Measurements from ENCODE around the gene HDAC6. TPM values are rescaled to one million over a fixed set of nuclear protein-coding genes. Genes with fewer than 3 reads are reported as not detected.
A peak's percentile ranks its signal among the peaks of the same experiment; 100 is the strongest.

HDAC6 gene
- 25.1 and 38.7 TPM in 2 replicates for total RNA-seq (2014; rRNA removed; shearing (Covaris generic); ENCODE audit: low replicate concordance)

GRCh38 chrX:48801280-48802088 lies at the start of gene HDAC6:
Gene HDAC6, plus strand, starts transcription at chrX:48802067. Its CDS starts 626 bp downstream, at chrX:48802693.
- Histone ChIP-seq H3K9me2 (replicated peaks; ENCODE audit: insufficient read depth, low read length) (no peaks in the 10 kb centered on the region), H4K20me1 (ENCODE audit: insufficient read depth, low read depth, low read length) (no peaks in the 10 kb centered on the region), H3K9ac (ENCODE audit: low read length) (peak within 1 kb of the TSS; percentile 85), H3K4me3 (ENCODE audit: low read length) (peak within 1 kb of the TSS; percentile 82), H3K79me2 (ENCODE audit: low read length) (0 out of 2 replicates have a peak, but pooled peaks cover 5% of the 10 kb centered on the region), H3K9me3 (ENCODE audit: low read length) (no peaks in the 10 kb centered on the region), H3K4me2 (ENCODE audit: low read depth, low read length, poor library complexity, severe bottlenecking) (peak within 1 kb of the TSS; percentile 78), H3K27ac (ENCODE audit: low read length) (peak within 1 kb of the TSS; percentile 78), H2AFZ (ENCODE audit: low read length) (0 out of 2 replicates have a peak within 1 kb of the TSS, but pooled peaks have one; percentile 67), H3K4me1 (ENCODE audit: low read length) (peaks cover 15% of the 10 kb centered on the region), H3K27me3 (ENCODE audit: low read length) (no peaks in the 10 kb centered on the region), H3K36me3 (ENCODE audit: insufficient read depth, low read length) (0 out of 2 replicates have a peak, but pooled peaks cover 2% of the 10 kb centered on the region)
- DNase-seq: peak; percentile 98

GRCh38 chrX:48752498-48752897 lies 49.4 kb upstream of the HDAC6 start:
- Histone ChIP-seq H3K4me1 (ENCODE audit: low read length) (no peaks in the 10 kb centered on the region), H3K4me3 (ENCODE audit: low read length) (no peak overlapping the region), H3K9me3 (ENCODE audit: low read length) (no peaks in the 10 kb centered on the region), H3K36me3 (ENCODE audit: insufficient read depth, low read length) (no peaks in the 10 kb centered on the region), H3K4me2 (ENCODE audit: low read depth, low read length, poor library complexity, severe bottlenecking) (no peak overlapping the region), H2AFZ (ENCODE audit: low read length) (no peak overlapping the region), H3K27me3 (ENCODE audit: low read length) (no peaks in the 10 kb centered on the region), H3K27ac (ENCODE audit: low read length) (no peak overlapping the region), H3K9me2 (replicated peaks; ENCODE audit: insufficient read depth, low read length) (no peaks in the 10 kb centered on the region), H4K20me1 (ENCODE audit: insufficient read depth, low read depth, low read length) (no peaks in the 10 kb centered on the region), H3K9ac (ENCODE audit: low read length) (no peak overlapping the region), H3K79me2 (ENCODE audit: low read length) (no peaks in the 10 kb centered on the region)
- DNase-seq: no peak

DNA sequence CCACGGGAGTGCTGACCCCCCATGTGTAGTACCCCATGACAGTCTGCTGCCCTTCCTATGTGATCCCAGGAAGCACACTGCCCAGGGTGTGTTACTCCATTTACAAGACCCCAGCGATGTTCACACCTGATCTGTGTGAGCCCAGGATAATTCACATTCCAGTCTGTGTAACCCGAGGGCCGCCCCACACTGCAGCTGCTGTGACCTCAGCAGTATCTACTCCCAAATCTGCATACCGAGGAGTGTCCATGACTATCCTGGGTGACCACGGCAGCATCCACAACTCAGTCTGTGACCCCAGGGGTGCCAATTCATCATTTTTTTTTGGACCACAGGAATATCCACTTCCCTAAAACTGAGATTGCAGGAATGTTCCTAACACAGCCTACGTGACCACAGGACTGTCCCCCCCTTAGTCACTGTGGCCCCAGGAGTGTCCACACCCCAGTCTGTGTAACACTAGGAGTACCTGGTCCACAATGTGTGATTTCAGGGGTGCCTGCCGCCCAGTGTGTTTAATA lies 48.1 kb upstream of the HDAC6 start:
- no peak overlapping the region for H3K4me3 ChIP-seq (ENCODE audit: low read length)
- H3K27me3 ChIP-seq (ENCODE audit: low read length): no peaks in the 10 kb centered on the region
- H4K20me1 ChIP-seq (ENCODE audit: insufficient read depth, low read depth, low read length): no peaks in the 10 kb centered on the region
- no peak overlapping the region for H2AFZ ChIP-seq (ENCODE audit: low read length)
- H3K4me1 ChIP-seq (ENCODE audit: low read length): no peaks in the 10 kb centered on the region
- H3K36me3 ChIP-seq (ENCODE audit: insufficient read depth, low read length): no peaks in the 10 kb centered on the region
- no peak for DNase-seq
- H3K79me2 ChIP-seq (ENCODE audit: low read length): no peaks in the 10 kb centered on the region
- H3K9me3 ChIP-seq (ENCODE audit: low read length): no peaks in the 10 kb centered on the region
- no peak overlapping the region for H3K27ac ChIP-seq (ENCODE audit: low read length)
- H3K4me2 ChIP-seq (ENCODE audit: low read depth, low read length, poor library complexity, severe bottlenecking): no peak overlapping the region
- no peak overlapping the region for H3K9ac ChIP-seq (ENCODE audit: low read length)
- no peaks in the 10 kb centered on the region for H3K9me2 ChIP-seq (replicated peaks; ENCODE audit: insufficient read depth, low read length)

DNA sequence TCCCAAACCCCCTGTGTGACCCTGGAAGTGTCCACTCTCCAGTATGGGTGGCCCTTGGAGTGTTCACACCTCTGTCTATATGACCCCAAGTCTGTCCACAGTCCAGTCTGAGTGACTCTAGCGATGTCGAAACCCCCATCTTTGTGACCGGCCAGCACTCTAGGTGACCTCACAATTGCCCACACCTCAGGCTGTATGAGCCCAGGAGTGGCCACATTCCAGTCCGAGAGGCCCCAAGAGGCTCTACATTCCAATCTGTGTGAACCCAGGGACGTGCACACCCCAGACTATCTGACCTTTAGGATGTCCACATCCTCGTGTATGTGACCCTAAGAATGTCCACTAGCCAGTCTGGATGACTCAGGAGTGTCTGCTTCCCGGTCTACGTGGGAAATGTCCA lies 47.6 kb upstream of the HDAC6 start:
- no peaks in the 10 kb centered on the region for H3K9me3 ChIP-seq (ENCODE audit: low read length)
- H3K4me3 ChIP-seq (ENCODE audit: low read length): no peak overlapping the region
- no peak overlapping the region for H3K27ac ChIP-seq (ENCODE audit: low read length)
- no peaks in the 10 kb centered on the region for H3K4me1 ChIP-seq (ENCODE audit: low read length)
- H3K27me3 ChIP-seq (ENCODE audit: low read length): no peaks in the 10 kb centered on the region
- H3K4me2 ChIP-seq (ENCODE audit: low read depth, low read length, poor library complexity, severe bottlenecking): no peak overlapping the region
- H4K20me1 ChIP-seq (ENCODE audit: insufficient read depth, low read depth, low read length): no peaks in the 10 kb centered on the region
- no peaks in the 10 kb centered on the region for H3K79me2 ChIP-seq (ENCODE audit: low read length)
- H3K36me3 ChIP-seq (ENCODE audit: insufficient read depth, low read length): no peaks in the 10 kb centered on the region
- H3K9ac ChIP-seq (ENCODE audit: low read length): no peak overlapping the region
- H3K9me2 ChIP-seq (replicated peaks; ENCODE audit: insufficient read depth, low read length): no peaks in the 10 kb centered on the region
- H2AFZ ChIP-seq (ENCODE audit: low read length): no peak overlapping the region
- no peak for DNase-seq

- H3K27ac ChIP-seq (ENCODE audit: low read length): no peak within 1 kb of the TSS
- H4K20me1 ChIP-seq (ENCODE audit: insufficient read depth, low read depth, low read length): no peaks in the 10 kb centered on the region
- no peaks in the 10 kb centered on the region for H3K36me3 ChIP-seq (ENCODE audit: insufficient read depth, low read length)
- no peaks in the 10 kb centered on the region for H3K9me3 ChIP-seq (ENCODE audit: low read length)
- no peak within 1 kb of the TSS for H3K4me2 ChIP-seq (ENCODE audit: low read depth, low read length, poor library complexity, severe bottlenecking)
- H3K9me2 ChIP-seq (replicated peaks; ENCODE audit: insufficient read depth, low read length): no peaks in the 10 kb centered on the region
- peak; percentile 58 for DNase-seq
- no peak within 1 kb of the TSS for H3K4me3 ChIP-seq (ENCODE audit: low read length)
- no peaks in the 10 kb centered on the region for H3K4me1 ChIP-seq (ENCODE audit: low read length)
- H3K79me2 ChIP-seq (ENCODE audit: low read length): no peaks in the 10 kb centered on the region
- no peak within 1 kb of the TSS for H2AFZ ChIP-seq (ENCODE audit: low read length)
- H3K27me3 ChIP-seq (ENCODE audit: low read length): no peaks in the 10 kb centered on the region
- no peak within 1 kb of the TSS for H3K9ac ChIP-seq (ENCODE audit: low read length)
Observed at GRCh38 chrX:48761674-48762471, 40.0 kb upstream of the HDAC6 start, which contains the start of gene GLOD5. Gene GLOD5, plus strand, starts transcription at chrX:48761747. Its CDS starts 44 bp downstream, at chrX:48761791.

- Histone ChIP-seq H3K4me2 (ENCODE audit: low read depth, low read length, poor library complexity, severe bottlenecking) (no peak overlapping the region), H3K9me3 (ENCODE audit: low read length) (no peaks in the 10 kb centered on the region), H3K4me1 (ENCODE audit: low read length) (no peaks in the 10 kb centered on the region), H4K20me1 (ENCODE audit: insufficient read depth, low read depth, low read length) (no peaks in the 10 kb centered on the region), H3K9me2 (replicated peaks; ENCODE audit: insufficient read depth, low read length) (no peaks in the 10 kb centered on the region), H3K27ac (ENCODE audit: low read length) (no peak overlapping the region), H3K9ac (ENCODE audit: low read length) (no peak overlapping the region), H3K79me2 (ENCODE audit: low read length) (no peaks in the 10 kb centered on the region), H3K27me3 (ENCODE audit: low read length) (no peaks in the 10 kb centered on the region), H3K4me3 (ENCODE audit: low read length) (no peak overlapping the region), H3K36me3 (ENCODE audit: insufficient read depth, low read length) (no peaks in the 10 kb centered on the region), H2AFZ (ENCODE audit: low read length) (no peak overlapping the region)
- DNase-seq: no peak
Observed at GRCh38 chrX:48769230-48769629, 32.6 kb upstream of the HDAC6 start.

GRCh38 chrX:48770296-48770695 lies 31.6 kb upstream of the HDAC6 start:
- Histone ChIP-seq H3K27me3 (ENCODE audit: low read length) (no peaks in the 10 kb centered on the region), H3K9ac (ENCODE audit: low read length) (no peak overlapping the region)

DNA sequence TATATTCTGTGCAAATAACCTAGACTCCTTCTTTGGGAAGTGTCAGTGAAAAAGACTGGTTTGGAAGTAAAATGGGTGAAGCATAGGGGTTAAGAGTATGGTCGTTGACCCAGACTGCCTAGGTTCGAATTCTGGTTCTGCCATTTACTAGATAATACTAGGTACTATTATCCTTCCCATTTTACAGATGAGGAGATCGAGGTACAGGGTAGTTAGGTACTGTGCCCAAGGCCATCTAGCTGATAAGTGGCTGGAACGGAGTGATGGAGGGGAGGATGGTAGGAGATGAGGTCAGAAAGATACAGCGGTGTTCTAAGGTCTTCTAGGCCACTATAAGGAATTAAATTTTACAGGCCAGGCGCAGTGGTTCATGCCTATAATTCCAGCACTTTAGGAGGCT lies 29.3 kb upstream of the HDAC6 start:
- H3K27ac ChIP-seq (ENCODE audit: low read length): no peak overlapping the region
- no peak overlapping the region for H3K4me3 ChIP-seq (ENCODE audit: low read length)
- no peak overlapping the region for H3K4me2 ChIP-seq (ENCODE audit: low read depth, low read length, poor library complexity, severe bottlenecking)
- H3K9me3 ChIP-seq (ENCODE audit: low read length): no peaks in the 10 kb centered on the region
- no peaks in the 10 kb centered on the region for H4K20me1 ChIP-seq (ENCODE audit: insufficient read depth, low read depth, low read length)
- no peaks in the 10 kb centered on the region for H3K27me3 ChIP-seq (ENCODE audit: low read length)
- H3K79me2 ChIP-seq (ENCODE audit: low read length): no peaks in the 10 kb centered on the region
- no peak overlapping the region for H3K9ac ChIP-seq (ENCODE audit: low read length)
- DNase-seq: no peak
- H3K9me2 ChIP-seq (replicated peaks; ENCODE audit: insufficient read depth, low read length): no peaks in the 10 kb centered on the region
- no peaks in the 10 kb centered on the region for H3K4me1 ChIP-seq (ENCODE audit: low read length)
- H3K36me3 ChIP-seq (ENCODE audit: insufficient read depth, low read length): no peaks in the 10 kb centered on the region
- no peak overlapping the region for H2AFZ ChIP-seq (ENCODE audit: low read length)

More at GRCh38 chrX:48770296-48770695, 31.6 kb upstream of the HDAC6 start:
- no peak overlapping the region for H3K4me3 ChIP-seq (ENCODE audit: low read length)
- H4K20me1 ChIP-seq (ENCODE audit: insufficient read depth, low read depth, low read length): no peaks in the 10 kb centered on the region
- H2AFZ ChIP-seq (ENCODE audit: low read length): no peak overlapping the region
- no peaks in the 10 kb centered on the region for H3K79me2 ChIP-seq (ENCODE audit: low read length)
- DNase-seq: no peak
- H3K27ac ChIP-seq (ENCODE audit: low read length): no peak overlapping the region
- H3K36me3 ChIP-seq (ENCODE audit: insufficient read depth, low read length): no peaks in the 10 kb centered on the region
- no peaks in the 10 kb centered on the region for H3K9me3 ChIP-seq (ENCODE audit: low read length)
- no peaks in the 10 kb centered on the region for H3K9me2 ChIP-seq (replicated peaks; ENCODE audit: insufficient read depth, low read length)
- H3K4me2 ChIP-seq (ENCODE audit: low read depth, low read length, poor library complexity, severe bottlenecking): no peak overlapping the region
- no peaks in the 10 kb centered on the region for H3K4me1 ChIP-seq (ENCODE audit: low read length)

Measured in Karpas-422 (cell line).